ENCODE results near the gene SYNJ1. TPM values are rescaled to one million over a fixed set of nuclear protein-coding genes. Genes with fewer than 3 reads are reported as not detected.
A peak's percentile ranks its signal among the peaks of the same experiment; 100 is the strongest.

SYNJ1 gene
- total and polyA plus RNA-seq, 2 of the 13 experiments (the other 11 are each of a cell fraction or from before 2014, with no cell fraction given) = 2.0 to 2.7 TPM

GRCh38 chr21:32612075-32612998, 115.5 kb downstream of the SYNJ1 start, which contains the start of gene CFAP298 (continued):
- no peak for TF ChIP-seq IRF1 (CRISPR knock-in tag; IDR thresholded peaks at IDR 0.05; ENCODE audit: low read depth)
- TF ChIP-seq ZNF776 (CRISPR knock-in tag; IDR thresholded peaks at IDR 0.05) = no peak
- TF ChIP-seq TERF1 (CRISPR knock-in tag; IDR thresholded peaks at IDR 0.05) = 0 out of 2 replicates have a peak, but pooled peaks have one; percentile 41
- no peak for TF ChIP-seq ZFAT (CRISPR knock-in tag; conservative IDR thresholded peaks at IDR 0.05)
- TF ChIP-seq SYNCRIP (IDR thresholded peaks at IDR 0.05; ENCODE audit: insufficient read depth, low read depth, low read length) = no peak
- peak; percentile 91 for TF ChIP-seq THAP11 (CRISPR knock-in tag; IDR thresholded peaks at IDR 0.05)
- TF ChIP-seq ZNF768 (CRISPR knock-in tag; IDR thresholded peaks at IDR 0.05) = peak; percentile 77
- TF ChIP-seq E2F5 (CRISPR knock-in tag; conservative IDR thresholded peaks at IDR 0.05) = no peak
- TF ChIP-seq ZNF343 (CRISPR knock-in tag; IDR thresholded peaks at IDR 0.05) = peak; percentile 59; the same call in 1 of the 2 replicates
- TF ChIP-seq SRSF9 (IDR thresholded peaks at IDR 0.05; ENCODE audit: borderline replicate concordance, insufficient read depth, low read depth, low read length, poor library complexity, severe bottlenecking) = no peak
- TF ChIP-seq MTA1 (CRISPR knock-in tag; IDR thresholded peaks at IDR 0.05; ENCODE audit: borderline replicate concordance) = peak; percentile 50; the same call in 1 of the 2 replicates
- peak; percentile 68; the same call in 1 of the 2 replicates for TF ChIP-seq GFI1 (CRISPR knock-in tag; IDR thresholded peaks at IDR 0.05; ENCODE audit: borderline replicate concordance)
- peak; percentile 81; the same call in 1 of the 2 replicates for TF ChIP-seq ZNF337 (CRISPR knock-in tag; IDR thresholded peaks at IDR 0.05; ENCODE audit: borderline replicate concordance, low read depth)
- TF ChIP-seq ZNF558 (CRISPR knock-in tag; IDR thresholded peaks at IDR 0.05; ENCODE audit: borderline replicate concordance) = 0 out of 2 replicates have a peak, but pooled peaks have one; percentile 65
- no peak for TF ChIP-seq ZSCAN30 (CRISPR knock-in tag; IDR thresholded peaks at IDR 0.05)
- 0 out of 2 replicates have a peak, but pooled peaks have one; percentile 5 for TF ChIP-seq ZNF724P (CRISPR knock-in tag; IDR thresholded peaks at IDR 0.05; ENCODE audit: borderline replicate concordance)
- TF ChIP-seq YEATS4 (CRISPR knock-in tag; IDR thresholded peaks at IDR 0.05; ENCODE audit: borderline replicate concordance) = peak; percentile 92
- peak; percentile 62 for TF ChIP-seq REPIN1 (CRISPR knock-in tag; IDR thresholded peaks at IDR 0.05; ENCODE audit: borderline replicate concordance, low read depth)
- no peak for TF ChIP-seq HMGA1 (CRISPR knock-in tag; conservative IDR thresholded peaks at IDR 0.05)
- TF ChIP-seq SNAPC4 (CRISPR knock-in tag; IDR thresholded peaks at IDR 0.05) = peak; percentile 92
- TF ChIP-seq SSRP1 (CRISPR knock-in tag; IDR thresholded peaks at IDR 0.05) = no peak
